Psoas muscle (tissue), 8 donors: ENCODE results near the gene ISY1. TPM values are rescaled to one million over a fixed set of nuclear protein-coding genes. Genes with fewer than 3 reads are reported as not detected.

Experiments
- ATAC-seq, 4 donors: fragments of 200-7000 bp; cut with Tn5 transposase; one replicate each; pipeline ENCODE4 v1.9.1; 2020; ENCODE audit warnings: moderate library complexity in 3 of 4, mild to moderate bottlenecking in 2 of 4
- DNase-seq, 2 donors: peaks; one replicate each; pipeline ENCODE4 v3.0.0-alpha.2; 2020
- H3K27ac ChIP-seq: fragments of 200-600 bp; one replicate; pipeline ENCODE4 v1.8.0; 2022
- H3K27me3 ChIP-seq, 3 donors: fragments of 200-600 bp in 1 of 3; one replicate each; pipeline versions ENCODE4 v1.6.1 to v1.8.0; 2013 to 2022; ENCODE audit warnings: low read length in 2 of 3, mild to moderate bottlenecking in 2 of 3, moderate library complexity in 1 of 3; ENCODE audit not compliant: insufficient read depth in 3 of 3
- H3K36me3 ChIP-seq, 2 donors: fragments of 200-600 bp in 1 of 2; one replicate each; pipeline versions ENCODE4 v1.6.1 to v1.8.0; 2013 to 2022; ENCODE audit warnings: low read depth in 1 of 2, mild to moderate bottlenecking in 1 of 2, moderate library complexity in 1 of 2; ENCODE audit not compliant: insufficient read depth in 1 of 2
- H3K4me1 ChIP-seq: fragments of 200-600 bp; one replicate; pipeline ENCODE4 v1.8.0; 2022
- H3K4me3 ChIP-seq: fragments of 200-600 bp; one replicate; pipeline ENCODE4 v1.8.0; 2022; ENCODE audit warnings: mild to moderate bottlenecking
- H3K9me3 ChIP-seq: fragments of 200-600 bp; one replicate; pipeline ENCODE4 v1.8.0; 2022
- CTCF ChIP-seq: fragments of 200-600 bp; IDR thresholded peaks from one replicate; pipeline ENCODE4 v1.8.0; 2022; ENCODE audit warnings: antibody characterized with exemption
- WGBS, 3 donors: extraction: QIAGEN DNeasy Blood & Tissue Kit; methylation state at CpG; one replicate each; pipeline versions ENCODE4 v1.1.6 to v1.1.7; 2013; 5-methylcytosine and 5-hydroxymethylcytosine counted together
- intact Hi-C, 2 donors: fragments of 100-400 bp; cut with DNase I; formaldehyde crosslinking; loops; one replicate each; pipeline versions ENCODE4 v1.11.0 to v1.14.2; 2022
- polyA plus RNA-seq, 3 donors: library from polyadenylated mRNA; stranded (reverse); fragments of 200-250 nt; gene quantifications; one replicate each; pipeline ENCODE4 v1.2.3, GENCODE V29; 2013
- total RNA-seq, 4 donors: library from RNA; stranded (reverse); fragmentation: NEBNext Ultra II Directional in 2 of 4; extraction: Animal tissue kit (Norgen Biotek cat#: 25700) in 2 of 4; gene quantifications; one replicate each; pipeline versions ENCODE4 v1.2.1 to v1.2.4, GENCODE V29; 2021 to 2023
- donor health status: healthy with polysubstance abuse.
- donor health status: DM: no; HTN: no; CAD: no; lungs with moderate emphysema.
- donor health status: Bipolar disorder and iron deficiency.
- donor health status: healthy.
- donor health status: DM: yes; HTN: yes; CAD: no.
- donor health status: DM: no; HTN: no; CAD: no.
- donor health status: DM: no; HTN: no; CAD: no.
- donor health status: DM: yes; HTN: yes; CAD: no.

ISY1 gene
- total and polyA plus RNA-seq, 7 donors = 25.9 to 56.0 (median 33.2) TPM

GRCh38 chr3:129132097-129132866 lies 28.6 kb downstream of the ISY1 start:
- DNase-seq (no peak), ATAC-seq (no peak)
- Histone ChIP-seq H3K9me3 (no peaks in the 10 kb centered on the region), H3K27me3 (no peaks in the 10 kb centered on the region), H3K36me3 (peaks cover 17 to 100% of the 10 kb centered on the region in 2 donors), H3K4me3 (no peak overlapping the region), H3K27ac (no peak overlapping the region), H3K4me1 (no peaks in the 10 kb centered on the region)
- intact Hi-C loops = no loop called here
- no peak for TF ChIP-seq CTCF
- 85 to 91% (median 90%) methylated on average over 5 of the region's 5 CpGs for WGBS, 3 donors

- H3K36me3 ChIP-seq = peaks cover 17 to 98% of the 10 kb centered on the region in 2 donors
- no peaks in the 10 kb centered on the region for H3K9me3 ChIP-seq
- 86 to 88% (median 88%) methylated on average over 2 of the region's 2 CpGs for WGBS, 3 donors
- no peaks in the 10 kb centered on the region for H3K4me1 ChIP-seq
- DNase-seq (no peak), ATAC-seq (peak in 1 of 4 donors; percentile 67)
- no peak for TF ChIP-seq CTCF
- intact Hi-C loops = no loop called here
- no peaks in the 10 kb centered on the region for H3K27me3 ChIP-seq
- no peak overlapping the region for H3K4me3 ChIP-seq
- H3K27ac ChIP-seq = no peak overlapping the region
Measured at GRCh38 chr3:129131465-129132088, 29.3 kb downstream of the ISY1 start.

DNA sequence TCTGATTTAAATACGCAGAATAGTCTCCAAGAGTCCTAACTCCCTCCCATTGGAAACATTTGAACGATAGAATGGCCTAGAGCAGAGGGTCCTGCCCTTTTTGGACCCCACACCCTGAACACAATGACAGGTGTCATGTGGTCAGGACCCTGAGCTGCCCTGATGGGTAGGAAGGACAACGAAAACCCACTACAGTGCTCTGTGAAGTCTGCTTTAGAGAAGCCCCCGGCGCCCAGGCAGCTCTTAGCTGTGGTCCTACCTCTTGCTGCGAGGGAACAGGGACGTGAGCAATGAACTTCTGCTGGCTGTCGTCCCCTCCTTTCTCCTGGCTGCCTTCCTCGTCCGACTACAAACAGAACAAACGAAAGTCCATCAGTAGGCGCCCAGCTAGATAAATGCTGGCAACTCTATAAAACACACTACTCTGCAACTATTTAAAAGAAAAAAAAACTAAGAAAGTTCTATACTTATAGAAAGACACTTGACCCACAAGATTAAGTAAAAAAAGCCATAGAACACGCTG lies 30.5 kb downstream of the ISY1 start:
- ATAC-seq = no peak
- DNase-seq = no peak
- TF ChIP-seq CTCF = no peak
- Histone ChIP-seq H3K27me3 (no peaks in the 10 kb centered on the region), H3K4me1 (no peaks in the 10 kb centered on the region), H3K27ac (no peak overlapping the region), H3K9me3 (no peaks in the 10 kb centered on the region), H3K4me3 (no peak overlapping the region), H3K36me3 (peaks cover 15 to 93% of the 10 kb centered on the region in 2 donors)
- 87 to 90% (median 89%) methylated on average over 13 of the region's 13 CpGs for WGBS, 3 donors
- intact Hi-C loops = no loop called here

DNA sequence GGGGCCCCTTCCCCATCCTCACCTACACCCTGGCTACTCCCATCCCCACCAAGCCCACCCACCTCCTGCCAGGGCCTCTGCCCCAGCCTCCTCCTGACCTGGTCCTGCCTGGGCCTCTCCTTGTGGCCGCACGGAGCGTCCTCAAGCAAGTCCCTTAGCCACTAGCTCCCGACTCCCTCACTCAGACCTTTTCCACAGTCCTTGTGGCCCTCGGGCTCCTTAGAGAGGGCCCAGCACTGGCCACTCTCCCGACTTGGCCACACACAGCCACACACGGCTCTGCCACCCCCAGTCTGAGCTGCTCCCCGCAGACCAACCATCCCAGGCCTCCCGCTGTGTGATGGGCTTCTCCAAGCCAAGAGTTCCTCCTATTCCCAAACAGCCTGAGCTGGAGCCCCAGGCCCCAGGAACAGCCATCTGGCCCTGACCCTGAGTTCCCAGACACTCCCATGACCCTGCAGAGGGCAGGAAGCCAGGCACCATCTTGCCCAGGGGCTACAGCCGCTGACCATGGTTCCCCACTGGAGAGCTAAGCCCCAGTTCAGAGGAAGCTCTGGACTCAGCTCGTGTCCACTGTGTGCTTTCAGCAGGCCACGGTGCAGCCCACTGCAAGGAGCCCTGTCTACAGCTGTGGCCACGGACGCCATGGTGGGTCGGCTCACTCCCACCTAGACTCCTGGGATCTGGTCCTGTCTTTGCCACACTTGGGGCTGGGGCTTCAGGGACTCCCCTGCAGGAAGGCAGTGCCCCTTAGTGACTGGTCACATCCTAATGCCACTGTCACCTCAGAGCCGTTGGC lies 32.3 kb downstream of the ISY1 start:
- H3K36me3 ChIP-seq = peaks cover 7 to 75% of the 10 kb centered on the region in 2 donors
- WGBS, 3 donors = 91 to 93% (median 92%) methylated on average over 16 of the region's 16 CpGs
- H3K4me3 ChIP-seq = no peak overlapping the region
- ATAC-seq (no peak), DNase-seq (no peak)
- H3K27ac ChIP-seq = no peak overlapping the region
- TF ChIP-seq CTCF = no peak
- intact Hi-C loops = loop anchor here in 1 of 2 donors (10.0 kb wide), 1 partner anchor 154 kb away; no protein-coding TSS in a partner anchor
- H3K27me3 ChIP-seq = no peaks in the 10 kb centered on the region
- H3K4me1 ChIP-seq = no peaks in the 10 kb centered on the region
- no peaks in the 10 kb centered on the region for H3K9me3 ChIP-seq
